K562 (cell line): Measurements from ENCODE around the gene PLEKHH3. TPM values are rescaled to one million over a fixed set of nuclear protein-coding genes. Genes with fewer than 3 reads are reported as not detected.

Experiments used
- ADNP ChIP-seq: fragments of 200-800 bp; sonication (Bioruptor generic); IDR thresholded peaks from 2 replicates; pipeline ENCODE4 v1.6.1; 2016; ENCODE audit warnings: missing genetic modification characterization, missing compliant biosample characterization
- ARHGAP35 ChIP-seq: fragments of 450-650 bp; IDR thresholded peaks from 2 replicates; pipeline ENCODE4 v1.6.1; 2018; ENCODE audit not compliant: partially characterized antibody
- ATF1 ChIP-seq, 2 experiments: fragments of 450-650 bp in 1 of 2; IDR thresholded peaks; 2 replicates each; pipeline ENCODE4 v1.6.1; 2016; ENCODE audit warnings: missing compliant biosample characterization in 1 of 2, missing genetic modification characterization in 1 of 2
- CGGBP1 ChIP-seq: fragments of 250-450 bp; sonication (Bioruptor Pico); IDR thresholded peaks from 2 replicates; pipeline ENCODE4 v1.9.0; 2021; ENCODE audit warnings: mild to moderate bottlenecking
- CREB1 ChIP-seq, 2 experiments: sonication (generic) in 1 of 2; formaldehyde crosslinking in 1 of 2; IDR thresholded peaks; 2 replicates each; pipeline versions ENCODE4 v1.6.1 to v1.8.0; 2012 to 2022; ENCODE audit warnings: inconsistent platforms in 1 of 2, mild to moderate bottlenecking in 1 of 2, missing genetic modification reagents in 1 of 2, moderate library complexity in 1 of 2
- ESRRA ChIP-seq: fragments of 450-650 bp; IDR thresholded peaks from 2 replicates; pipeline ENCODE4 v1.6.1; 2014; ENCODE audit warnings: low read depth, mild to moderate bottlenecking, moderate library complexity, borderline replicate concordance
- L3MBTL2 ChIP-seq: fragments of 450-650 bp; IDR thresholded peaks from 2 replicates; pipeline ENCODE4 v1.6.1; 2016; ENCODE audit warnings: mild to moderate bottlenecking, moderate library complexity
- MCM7 ChIP-seq, 2 experiments: fragments of 450-650 bp; IDR thresholded peaks; 2 replicates each; pipeline ENCODE4 v1.6.1; 2016 to 2018
- MED1 ChIP-seq: sonication (generic); formaldehyde crosslinking; IDR thresholded peaks from 2 replicates; pipeline ENCODE4 v1.8.1; 2023; ENCODE audit warnings: missing genetic modification reagents, borderline replicate concordance
- NCOA1 ChIP-seq: fragments of 450-650 bp; IDR thresholded peaks from 2 replicates; pipeline ENCODE4 v1.6.1; 2016; ENCODE audit warnings: low read depth
- NR2C1 ChIP-seq, 2 experiments: fragments of 450-650 bp; IDR thresholded peaks; 2 replicates each; pipeline ENCODE4 v1.6.1; 2017; ENCODE audit warnings: mild to moderate bottlenecking in 2 of 2, antibody characterized with exemption in 1 of 2, inconsistent platforms in 1 of 2, missing compliant biosample characterization in 1 of 2, missing genetic modification characterization in 1 of 2
- PML ChIP-seq: IDR thresholded peaks from 2 replicates; pipeline ENCODE4 v1.6.1; 2012; ENCODE audit warnings: low read length, inconsistent platforms
- RBFOX2 ChIP-seq: fragments of 200-400 bp; formaldehyde crosslinking; IDR thresholded peaks from 2 replicates; pipeline ENCODE4 v1.6.1; 2017; ENCODE audit warnings: low read depth, mild to moderate bottlenecking, low read length, moderate library complexity
- SAFB ChIP-seq: fragments of 200-400 bp; formaldehyde crosslinking; IDR thresholded peaks from 2 replicates; pipeline ENCODE4 v1.6.1; 2017; ENCODE audit warnings: low read depth, low read length, borderline replicate concordance
- SMARCA4 ChIP-seq: fragments of 450-650 bp; IDR thresholded peaks from 2 replicates; pipeline ENCODE4 v1.6.1; 2016
- SMARCE1 ChIP-seq: fragments of 450-650 bp; IDR thresholded peaks from 2 replicates; pipeline ENCODE4 v1.7.1; 2016; ENCODE audit warnings: mild to moderate bottlenecking
- SOX6 ChIP-seq: fragments of 450-650 bp; IDR thresholded peaks from 2 replicates; pipeline ENCODE4 v1.6.1; 2014; ENCODE audit warnings: mild to moderate bottlenecking
- SUPT5H ChIP-seq: fragments of 450-650 bp; IDR thresholded peaks from 2 replicates; pipeline ENCODE4 v1.6.1; 2016
- TBP ChIP-seq: optimal IDR thresholded peaks from 2 replicates; pipeline ENCODE3; 2011; ENCODE audit warnings: low read depth, low read length, improper control_type of control experiment
- USF2 ChIP-seq: sonication (generic); formaldehyde crosslinking; IDR thresholded peaks from 2 replicates; pipeline ENCODE4 v1.5.0; 2020; ENCODE audit warnings: missing genetic modification reagents
- ZBTB11 ChIP-seq, 3 experiments: fragments of 200-800 bp in 1 of 3; fragments of 250-450 bp in 1 of 3; fragments of 450-650 bp in 1 of 3; sonication (Bioruptor Pico) in 1 of 3; sonication (Bioruptor generic) in 1 of 3; formaldehyde crosslinking in 1 of 3; IDR thresholded peaks; 2 replicates each; pipeline versions ENCODE4 v1.6.1 to v1.8.0; 2016 to 2022; ENCODE audit warnings: mild to moderate bottlenecking in 2 of 3, missing genetic modification characterization in 2 of 3, missing compliant biosample characterization in 1 of 3, moderate library complexity in 1 of 3
- ZBTB7A ChIP-seq: IDR thresholded peaks from 2 replicates; pipeline ENCODE4 v1.6.1; 2011; ENCODE audit warnings: low read depth, mild to moderate bottlenecking, low read length, moderate library complexity, borderline replicate concordance; ENCODE audit not compliant: control insufficient read depth
- ZKSCAN8 ChIP-seq: fragments of 200-800 bp; sonication (Bioruptor generic); IDR thresholded peaks from 2 replicates; pipeline ENCODE4 v1.6.1; 2016; ENCODE audit warnings: missing genetic modification characterization, missing compliant biosample characterization
- ZZZ3 ChIP-seq: fragments of 450-650 bp; IDR thresholded peaks from 2 replicates; pipeline ENCODE4 v1.6.1; 2016; ENCODE audit warnings: antibody characterized with exemption, mild to moderate bottlenecking, moderate library complexity
- polyA plus RNA-seq, 8 experiments: library from polyadenylated mRNA; depleted of rRNA in 4 of 8; stranded (reverse) in 5 of 8; unstranded in 3 of 8; fragments of >200 nt; fragmentation: Nextera tagmentation in 2 of 8; fragmentation: Illumina TruSeq in 1 of 8; extraction: Ambion mirVana in 2 of 8; extraction: Trizol in 1 of 8; gene quantifications; 2 replicates each; pipeline versions ENCODE4 v1.2.1 to v1.2.3, GENCODE V29; 2011 to 2014; ENCODE audit warnings: inconsistent platforms in 1 of 8, missing spikeins in 1 of 8
- total RNA-seq, 7 experiments: library from RNA; depleted of rRNA in 6 of 7; stranded (reverse); fragments of >200 nt in 6 of 7; fragmentation: Illumina TruSeq in 2 of 7; extraction: Trizol in 2 of 7; gene quantifications; 2 replicates each; pipeline versions ENCODE4 v1.2.1 to v1.2.3, GENCODE V29; 2011 to 2021; ENCODE audit warnings: low replicate concordance in 1 of 7

Gene PLEKHH3
- total and polyA plus RNA-seq, 9 of the 15 experiments (the other 6 are each of a cell fraction or from before 2014, with no cell fraction given) = 0.58 to 34.5 (median 5.0) TPM

- no peak for TF ChIP-seq MED1 (CRISPR knock-in tag)
- TF ChIP-seq ADNP (tag) = peak; percentile 81
- TF ChIP-seq ATF1 (CRISPR knock-in tag; IDR thresholded peaks at IDR 0.05) = no peak
- peak; percentile 37; the same call in 1 of the 2 replicates for TF ChIP-seq ATF1 (tag; IDR thresholded peaks at IDR 0.05)
- TF ChIP-seq ESRRA = peak; percentile 76
- 0 out of 2 replicates have a peak, but pooled peaks have one; percentile 28 for TF ChIP-seq CGGBP1
- no peak for TF ChIP-seq SUPT5H
- TF ChIP-seq ZKSCAN8 (CRISPR knock-in tag) = peak; percentile 45; the same call in 1 of the 2 replicates
- TF ChIP-seq ZZZ3 = no peak
- TF ChIP-seq PML = peak; percentile 78
- peak; percentile 80 for TF ChIP-seq SMARCE1
- TF ChIP-seq ARHGAP35 = no peak
- TF ChIP-seq MCM7 (IDR thresholded peaks at IDR 0.05) = no peak
- TF ChIP-seq TBP = peak; percentile 24
- peak in 1 of 3 experiments; percentile 57; a peak in 2 of 6 replicates for TF ChIP-seq ZBTB11 (CRISPR knock-in tag; IDR thresholded peaks at IDR 0.05)
- TF ChIP-seq CREB1 (IDR thresholded peaks at IDR 0.05) = no peak; the same call in 1 of the 2 replicates
- no peak for TF ChIP-seq CREB1 (CRISPR knock-in tag; IDR thresholded peaks at IDR 0.05)
- peak; percentile 63; the same call in 1 of the 2 replicates for TF ChIP-seq NCOA1
- peak; percentile 73; the same call in 1 of the 2 replicates for TF ChIP-seq SMARCA4
- peak; percentile 31; the same call in 1 of the 2 replicates for TF ChIP-seq L3MBTL2
- TF ChIP-seq SOX6 = peak; percentile 85
- no peak for TF ChIP-seq SAFB
- TF ChIP-seq ZBTB7A = no peak
- TF ChIP-seq USF2 (CRISPR knock-in tag) = no peak
- TF ChIP-seq RBFOX2 = 0 out of 2 replicates have a peak, but pooled peaks have one; percentile 21
- peak; percentile 56; the same call in 1 of the 2 replicates for TF ChIP-seq NR2C1 (IDR thresholded peaks at IDR 0.05)
- peak; percentile 53 for TF ChIP-seq NR2C1 (tag; IDR thresholded peaks at IDR 0.05)
Measured at GRCh38 chr17:42632949-42633444, 43.8 kb downstream of the PLEKHH3 start (continued).
